ENCODE results near the gene TMEM69. TPM values are rescaled to one million over a fixed set of nuclear protein-coding genes. Genes with fewer than 3 reads are reported as not detected.
"Not testable (repeated sequence)": the region's sequence is repeated elsewhere in the genome, so short reads cannot be mapped to it uniquely, and the experiment has no call there.

Gene TMEM69
- total RNA-seq, 1 donor from 2014 or later = 20.6 TPM

- Mint-ChIP-seq H3K27me3 (ENCODE audit: unreplicated experiment) (no peaks in the 10 kb centered on the region), H3K9me3 (ENCODE audit: unreplicated experiment) (no peaks in the 10 kb centered on the region), H3K4me3 (ENCODE audit: unreplicated experiment) (no peak overlapping the region), H3K27ac (ENCODE audit: unreplicated experiment) (no peak overlapping the region), H3K36me3 (ENCODE audit: unreplicated experiment) (no peaks in the 10 kb centered on the region), H3K4me1 (ENCODE audit: low read depth, unreplicated experiment) (peaks cover 5% of the 10 kb centered on the region)
- no peak for TF ChIP-seq CTCF (IDR thresholded peaks at IDR 0.05; ENCODE audit: partially characterized antibody, unreplicated experiment)
- no peak for DNase-seq
Measured at GRCh38 chr1:45721207-45721606, 33.2 kb downstream of the TMEM69 start.

DNA sequence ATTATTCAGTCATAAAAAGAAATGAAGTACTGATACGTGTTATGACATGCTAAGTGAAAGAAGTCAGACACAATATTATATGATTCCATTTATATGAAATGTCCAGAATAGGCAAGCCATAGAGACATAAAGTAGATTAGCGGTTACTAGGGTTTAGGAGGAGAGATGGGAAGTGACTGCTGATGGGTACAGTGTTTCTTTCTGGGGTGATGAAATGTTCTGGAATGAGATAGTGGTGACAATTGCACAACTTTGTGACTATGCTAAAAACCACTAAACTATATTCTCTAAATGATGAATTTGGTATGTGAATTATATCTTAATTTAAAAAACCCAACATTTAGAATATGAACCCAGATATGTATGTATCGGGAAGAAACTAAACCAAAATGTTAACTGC, 34.8 kb downstream of the TMEM69 start:
- Mint-ChIP-seq H3K27me3 (ENCODE audit: unreplicated experiment) (no peaks in the 10 kb centered on the region), H3K36me3 (ENCODE audit: unreplicated experiment) (no peaks in the 10 kb centered on the region), H3K4me3 (ENCODE audit: unreplicated experiment) (no peak overlapping the region), H3K9me3 (ENCODE audit: unreplicated experiment) (no peaks in the 10 kb centered on the region), H3K27ac (ENCODE audit: unreplicated experiment) (no peak overlapping the region), H3K4me1 (ENCODE audit: low read depth, unreplicated experiment) (peaks cover 5% of the 10 kb centered on the region)
- DNase-seq = no peak
- no peak for TF ChIP-seq CTCF (IDR thresholded peaks at IDR 0.05; ENCODE audit: partially characterized antibody, unreplicated experiment)

- Mint-ChIP-seq H3K4me3 (ENCODE audit: unreplicated experiment) (no peak overlapping the region), H3K9me3 (ENCODE audit: unreplicated experiment) (no peaks in the 10 kb centered on the region), H3K36me3 (ENCODE audit: unreplicated experiment) (no peaks in the 10 kb centered on the region), H3K27ac (ENCODE audit: unreplicated experiment) (no peak overlapping the region), H3K27me3 (ENCODE audit: unreplicated experiment) (no peaks in the 10 kb centered on the region), H3K4me1 (ENCODE audit: low read depth, unreplicated experiment) (peaks cover 2% of the 10 kb centered on the region)
- DNase-seq = no peak
- TF ChIP-seq CTCF (IDR thresholded peaks at IDR 0.05; ENCODE audit: partially characterized antibody, unreplicated experiment) = no peak
Measured at GRCh38 chr1:45723248-45723930, 35.4 kb downstream of the TMEM69 start.

GRCh38 chr1:45726007-45726406, 38.0 kb downstream of the TMEM69 start:
- not testable (repeated sequence) for H3K36me3 Mint-ChIP-seq (ENCODE audit: unreplicated experiment); H3K9me3 Mint-ChIP-seq (ENCODE audit: unreplicated experiment); DNase-seq; H3K4me1 Mint-ChIP-seq (ENCODE audit: low read depth, unreplicated experiment); H3K27ac Mint-ChIP-seq (ENCODE audit: unreplicated experiment); H3K27me3 Mint-ChIP-seq (ENCODE audit: unreplicated experiment); H3K4me3 Mint-ChIP-seq (ENCODE audit: unreplicated experiment)

DNA sequence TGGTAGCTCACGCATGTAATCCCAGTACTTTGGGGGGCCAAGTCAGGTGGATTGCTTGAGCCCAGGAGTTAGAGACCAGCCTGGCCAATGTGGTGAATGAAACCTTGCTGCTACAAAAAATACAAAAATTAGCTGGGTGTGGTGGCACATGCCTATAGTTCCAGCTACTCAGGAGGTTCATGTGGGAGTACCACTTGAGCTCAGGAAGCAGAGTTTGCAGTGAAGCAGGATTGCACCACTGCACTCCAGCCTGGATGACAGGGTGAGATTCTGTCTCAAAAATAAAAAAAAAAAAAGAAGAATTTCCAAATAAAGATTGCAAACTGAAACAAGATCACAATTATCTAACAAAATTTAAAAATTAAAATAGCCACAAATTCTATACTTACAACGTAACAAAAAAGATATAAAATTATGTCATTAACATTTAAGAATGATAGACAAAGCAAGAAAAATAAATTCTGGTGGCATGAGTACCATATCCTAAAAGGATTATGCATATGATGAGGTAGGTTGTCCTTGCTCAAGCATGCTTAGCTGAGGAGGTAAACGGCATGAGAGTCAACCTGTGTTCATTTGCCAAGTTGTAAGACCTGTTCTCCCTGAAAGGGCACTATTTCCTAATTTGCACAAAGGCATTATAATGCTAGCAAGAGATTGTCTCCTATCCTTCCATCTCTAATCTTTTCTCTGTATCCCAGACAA, 42.2 kb downstream of the TMEM69 start:
- H3K9me3 Mint-ChIP-seq (ENCODE audit: unreplicated experiment) = no peaks in the 10 kb centered on the region
- H3K4me3 Mint-ChIP-seq (ENCODE audit: unreplicated experiment) = no peak overlapping the region
- no peaks in the 10 kb centered on the region for H3K4me1 Mint-ChIP-seq (ENCODE audit: low read depth, unreplicated experiment)
- H3K27me3 Mint-ChIP-seq (ENCODE audit: unreplicated experiment) = no peaks in the 10 kb centered on the region
- H3K27ac Mint-ChIP-seq (ENCODE audit: unreplicated experiment) = no peak overlapping the region
- no peaks in the 10 kb centered on the region for H3K36me3 Mint-ChIP-seq (ENCODE audit: unreplicated experiment)
- no peak for TF ChIP-seq CTCF (IDR thresholded peaks at IDR 0.05; ENCODE audit: partially characterized antibody, unreplicated experiment)
- no peak for DNase-seq
